ENCODE data around the gene RBM15B. TPM values are rescaled to one million over a fixed set of nuclear protein-coding genes. Genes with fewer than 3 reads are reported as not detected.

RBM15B gene
- total and polyA plus RNA-seq, 2 donors (not counting 1 experiment from before 2014, with no cell fraction given) = 10.8 to 29.5 TPM

DNA sequence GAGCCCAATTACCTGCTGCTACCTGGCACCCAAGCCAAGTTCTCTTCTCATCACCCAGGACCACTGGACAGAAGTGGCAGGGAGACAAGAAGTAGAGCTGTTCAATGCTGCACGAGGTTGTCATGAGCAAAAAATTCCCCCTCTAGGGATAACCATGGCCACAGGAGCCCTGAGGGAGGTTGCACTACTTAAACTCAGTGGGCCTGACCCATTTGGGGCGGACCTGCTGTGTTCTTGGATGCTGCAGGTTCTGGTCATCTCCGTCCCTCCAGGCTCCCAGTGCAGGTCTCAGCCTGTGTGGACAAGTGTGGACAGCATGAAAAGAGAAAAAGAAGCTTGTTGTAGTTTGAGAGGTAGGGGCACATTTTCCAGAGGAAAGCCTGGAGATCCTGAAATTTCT, 32.1 kb upstream of the RBM15B start:
- Mint-ChIP-seq H3K27ac (no peak overlapping the region), H3K27me3 (peaks cover 5% of the 10 kb centered on the region), H3K9me3 (ENCODE audit: insufficient read depth) (no peaks in the 10 kb centered on the region), H3K4me1 (no peaks in the 10 kb centered on the region), H3K4me3 (no peak overlapping the region)
- DNase-seq (no peak), ATAC-seq (ENCODE audit: low read depth) (no peak)
- Histone ChIP-seq H3K9me3 (ENCODE audit: control extremely low read depth in 1 of 3, control insufficient read depth in 2 of 3, insufficient read depth in 1 of 3, low read length in 2 of 3) (no peaks in the 10 kb centered on the region), H4K20me1 (ENCODE audit: control insufficient read depth, insufficient read depth, low read length, poor library complexity, severe bottlenecking) (no peaks in the 10 kb centered on the region), H3K27me3 (replicated peaks in 1 of 4; ENCODE audit: control extremely low read depth in 1 of 4, control insufficient read depth in 3 of 4, insufficient read depth in 4 of 4, low read length in 3 of 4) (peaks cover 0 to 3% (median 0%) of the 10 kb centered on the region in 4 experiments), H3K79me2 (ENCODE audit: control insufficient read depth, insufficient read depth, low read length) (no peaks in the 10 kb centered on the region), H3K9ac (ENCODE audit: low read length) (no peak overlapping the region), H3K4me3 (ENCODE audit: control extremely low read depth in 1 of 5, extremely low read depth in 1 of 5, insufficient read depth in 1 of 5, low read depth in 2 of 5, low read length in 4 of 5) (no peak overlapping the region), H3K4me2 (replicated peaks; ENCODE audit: low read depth, low read length, poor library complexity, severe bottlenecking) (no peak overlapping the region), H3K36me3 (replicated peaks in 1 of 2; ENCODE audit: control extremely low read depth in 1 of 2, control insufficient read depth in 1 of 2, extremely low read depth in 1 of 2, insufficient read depth in 2 of 2, low read length in 1 of 2) (no peaks in the 10 kb centered on the region), H3K27ac (ENCODE audit: low read length in 2 of 2) (no peak overlapping the region), H3K4me1 (ENCODE audit: control insufficient read depth in 2 of 2, insufficient read depth in 2 of 2, low read length in 2 of 2) (no peaks in the 10 kb centered on the region), H2AFZ (ENCODE audit: insufficient read depth, low read depth, low read length, poor library complexity, severe bottlenecking) (no peak overlapping the region)
- intact Hi-C loops (cut with micrococcal nuclease) = no loop called here
- WGBS (ENCODE audit: insufficient coverage) = 83% methylated on average over 2 of the region's 3 CpGs
- ChIA-PET CTCF (interaction anchor here (0.5 kb wide), 1 partner anchor 249 kb away, joined by 3 read pairs; no protein-coding TSS in a partner anchor), POLR2A (no interaction called here)
- TF ChIP-seq, protein P1, sequence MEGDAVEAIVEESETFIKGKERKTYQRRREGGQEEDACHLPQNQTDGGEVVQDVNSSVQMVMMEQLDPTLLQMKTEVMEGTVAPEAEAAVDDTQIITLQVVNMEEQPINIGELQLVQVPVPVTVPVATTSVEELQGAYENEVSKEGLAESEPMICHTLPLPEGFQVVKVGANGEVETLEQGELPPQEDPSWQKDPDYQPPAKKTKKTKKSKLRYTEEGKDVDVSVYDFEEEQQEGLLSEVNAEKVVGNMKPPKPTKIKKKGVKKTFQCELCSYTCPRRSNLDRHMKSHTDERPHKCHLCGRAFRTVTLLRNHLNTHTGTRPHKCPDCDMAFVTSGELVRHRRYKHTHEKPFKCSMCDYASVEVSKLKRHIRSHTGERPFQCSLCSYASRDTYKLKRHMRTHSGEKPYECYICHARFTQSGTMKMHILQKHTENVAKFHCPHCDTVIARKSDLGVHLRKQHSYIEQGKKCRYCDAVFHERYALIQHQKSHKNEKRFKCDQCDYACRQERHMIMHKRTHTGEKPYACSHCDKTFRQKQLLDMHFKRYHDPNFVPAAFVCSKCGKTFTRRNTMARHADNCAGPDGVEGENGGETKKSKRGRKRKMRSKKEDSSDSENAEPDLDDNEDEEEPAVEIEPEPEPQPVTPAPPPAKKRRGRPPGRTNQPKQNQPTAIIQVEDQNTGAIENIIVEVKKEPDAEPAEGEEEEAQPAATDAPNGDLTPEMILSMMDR (IDR thresholded peaks at IDR 0.05) = no peak
- no peak for TF ChIP-seq EZH2 (IDR thresholded peaks at IDR 0.05; ENCODE audit: borderline replicate concordance, insufficient read depth, low read depth, low read length, poor library complexity, severe bottlenecking)

DNA sequence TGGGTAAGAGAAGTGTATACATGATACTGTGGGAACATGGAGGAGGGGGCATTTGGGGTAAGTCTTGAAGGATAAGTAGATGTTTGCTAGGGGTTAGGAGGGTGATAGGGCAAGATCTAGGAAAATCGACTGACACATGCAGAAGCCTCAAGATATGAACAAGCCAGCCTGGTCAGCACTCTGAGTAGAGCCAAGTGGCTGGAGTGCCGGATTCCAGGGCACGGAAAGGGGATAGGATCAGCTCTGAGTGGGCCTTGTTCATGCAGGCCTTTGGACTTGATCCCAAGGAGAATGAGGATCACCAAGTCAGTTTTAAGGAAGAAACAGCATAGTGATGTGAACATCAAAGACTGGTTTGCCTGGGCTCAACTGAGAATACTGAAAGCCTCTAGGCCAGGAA, 30.3 kb upstream of the RBM15B start:
- intact Hi-C loops (cut with micrococcal nuclease) = no loop called here
- Mint-ChIP-seq H3K27me3 (peaks cover 6% of the 10 kb centered on the region), H3K27ac (no peak overlapping the region), H3K4me1 (no peaks in the 10 kb centered on the region), H3K4me3 (no peak overlapping the region), H3K9me3 (ENCODE audit: insufficient read depth) (no peaks in the 10 kb centered on the region)
- H3K4me3 ChIP-seq (ENCODE audit: control extremely low read depth in 1 of 5, extremely low read depth in 1 of 5, insufficient read depth in 1 of 5, low read depth in 2 of 5, low read length in 4 of 5) = no peak overlapping the region
- peaks cover 0 to 3% (median 0%) of the 10 kb centered on the region in 4 experiments for H3K27me3 ChIP-seq (replicated peaks in 1 of 4; ENCODE audit: control extremely low read depth in 1 of 4, control insufficient read depth in 3 of 4, insufficient read depth in 4 of 4, low read length in 3 of 4)
- ATAC-seq (ENCODE audit: low read depth) (no peak), DNase-seq (no peak)
- no peaks in the 10 kb centered on the region for H4K20me1 ChIP-seq (ENCODE audit: control insufficient read depth, insufficient read depth, low read length, poor library complexity, severe bottlenecking)
- POLR2A ChIA-PET = no interaction called here
- no peak overlapping the region for H3K27ac ChIP-seq (ENCODE audit: low read length in 2 of 2)
- no peaks in the 10 kb centered on the region for H3K9me3 ChIP-seq (ENCODE audit: control extremely low read depth in 1 of 3, control insufficient read depth in 2 of 3, insufficient read depth in 1 of 3, low read length in 2 of 3)
- H3K9ac ChIP-seq (ENCODE audit: low read length) = no peak overlapping the region
- H2AFZ ChIP-seq (ENCODE audit: insufficient read depth, low read depth, low read length, poor library complexity, severe bottlenecking) = no peak overlapping the region
- H3K79me2 ChIP-seq (ENCODE audit: control insufficient read depth, insufficient read depth, low read length) = no peaks in the 10 kb centered on the region
- H3K4me2 ChIP-seq (replicated peaks; ENCODE audit: low read depth, low read length, poor library complexity, severe bottlenecking) = no peak overlapping the region
- 96% methylated on average over 3 of the region's 3 CpGs for WGBS (ENCODE audit: insufficient coverage)
- CTCF ChIA-PET = no interaction called here
- no peaks in the 10 kb centered on the region for H3K4me1 ChIP-seq (ENCODE audit: control insufficient read depth in 2 of 2, insufficient read depth in 2 of 2, low read length in 2 of 2)
- no peaks in the 10 kb centered on the region for H3K36me3 ChIP-seq (replicated peaks in 1 of 2; ENCODE audit: control extremely low read depth in 1 of 2, control insufficient read depth in 1 of 2, extremely low read depth in 1 of 2, insufficient read depth in 2 of 2, low read length in 1 of 2)
- TF ChIP-seq, protein P1 (IDR thresholded peaks at IDR 0.05) = no peak
- no peak for TF ChIP-seq EZH2 (IDR thresholded peaks at IDR 0.05; ENCODE audit: borderline replicate concordance, insufficient read depth, low read depth, low read length, poor library complexity, severe bottlenecking)
